Uterus (tissue), 2 donors: ENCODE measurements around the gene SNX9.

ENCODE experiments used
- CTCF ChIP-seq, 4 experiments: fragments of 200-600 bp in 2 of 4; fragments of 450-650 bp in 2 of 4; sonication (generic) in 2 of 4; IDR thresholded peaks; one replicate each; pipeline ENCODE4 v1.5.1; 2016 to 2019; ENCODE audit warnings: antibody characterized with exemption in 4 of 4, mild to moderate bottlenecking in 2 of 4, moderate library complexity in 1 of 4
- POLR2A ChIP-seq, 2 donors: fragments of 450-650 bp; IDR thresholded peaks; one replicate each; pipeline ENCODE4 v1.6.1; 2016; ENCODE audit warnings: antibody characterized with exemption in 2 of 2, mild to moderate bottlenecking in 1 of 2, moderate library complexity in 1 of 2

GRCh38 chr6:157892363-157892877, 69.4 kb downstream of the SNX9 start:
- TF ChIP-seq POLR2A (IDR thresholded peaks at IDR 0.05): no peak
- no peak for TF ChIP-seq CTCF (IDR thresholded peaks at IDR 0.05)
